Measurements from ENCODE around the gene ATG4A. TPM values are rescaled to one million over a fixed set of nuclear protein-coding genes. Genes with fewer than 3 reads are reported as not detected.

ATG4A gene
- total and polyA plus RNA-seq, 2 of the 8 experiments (the other 6 are each of a cell fraction or from before 2014, with no cell fraction given): 1.2 to 2.0 TPM

DNA sequence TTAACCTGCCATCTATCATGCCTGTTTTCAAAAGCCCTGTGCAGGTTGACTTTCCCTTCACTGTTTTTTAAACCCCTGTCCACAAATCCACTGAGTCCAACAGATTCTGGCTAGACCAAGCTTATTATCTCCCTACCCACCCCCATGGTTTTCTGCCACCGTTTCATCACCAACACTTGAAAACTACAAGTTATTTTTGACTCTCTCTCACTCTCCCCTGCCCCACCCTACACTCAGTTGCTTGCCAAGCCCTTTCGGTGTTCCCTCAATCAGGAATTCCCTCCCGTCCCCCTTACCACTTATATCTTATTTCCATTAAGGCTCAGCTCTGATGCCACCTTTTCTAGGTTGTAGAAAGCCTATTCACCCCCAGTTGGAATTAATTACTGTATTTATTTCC lies 29.7 kb downstream of the ATG4A start:
- Histone ChIP-seq H3K27ac (ENCODE audit: low read depth, low read length) (no peak overlapping the region), H2BK5ac (ENCODE audit: low read depth, low read length) (no peak overlapping the region), H4K91ac (replicated peaks; ENCODE audit: insufficient read length, low read length) (no peak overlapping the region), H4K8ac (ENCODE audit: extremely low read depth, insufficient read depth, low read length) (no peak overlapping the region), H2BK15ac (ENCODE audit: low read length) (no peak overlapping the region), H2AFZ (ENCODE audit: low read length) (no peak overlapping the region), H2AK5ac (ENCODE audit: low read depth, low read length) (no peak overlapping the region), H3K27me3 (replicated peaks in 1 of 4; ENCODE audit: control insufficient read depth in 3 of 4, extremely low read depth in 1 of 4, insufficient read depth in 3 of 4, low read length in 3 of 4) (no peaks in the 10 kb centered on the region), H3K56ac (replicated peaks; ENCODE audit: insufficient read length, low read depth, low read length) (no peak overlapping the region), H4K5ac (ENCODE audit: insufficient read length, low read depth, low read length) (no peak overlapping the region), H3K79me2 (ENCODE audit: control insufficient read depth in 1 of 2, insufficient read depth in 2 of 2, low read length in 2 of 2) (no peaks in the 10 kb centered on the region), H2BK12ac (ENCODE audit: low read depth, low read length) (no peak overlapping the region), H3K9ac (replicated peaks in 1 of 4; ENCODE audit: extremely low read depth in 1 of 4, low read depth in 3 of 4, low read length in 3 of 4) (no peak overlapping the region), H2BK20ac (ENCODE audit: low read length) (no peak overlapping the region), H4K20me1 (replicated peaks in 1 of 2; ENCODE audit: control insufficient read depth in 1 of 2, insufficient read depth in 2 of 2, low read length in 2 of 2) (no peaks in the 10 kb centered on the region), H3K79me1 (ENCODE audit: low read depth, low read length) (no peaks in the 10 kb centered on the region), H3K4me1 (replicated peaks in 1 of 4; ENCODE audit: control insufficient read depth in 3 of 4, insufficient read depth in 4 of 4, low read length in 3 of 4) (no peaks in the 10 kb centered on the region), H3K23ac (ENCODE audit: insufficient read length) (no peak overlapping the region), H2BK120ac (replicated peaks; ENCODE audit: low read depth, low read length) (no peak overlapping the region), H3K18ac (ENCODE audit: extremely low read depth, low read length) (no peak overlapping the region), H3K36me3 (ENCODE audit: control insufficient read depth in 2 of 4, insufficient read depth in 4 of 4, low read length in 3 of 4) (no peaks in the 10 kb centered on the region), H3K23me2 (ENCODE audit: low read depth, low read length) (no peaks in the 10 kb centered on the region), H3K4me2 (ENCODE audit: insufficient read depth in 1 of 2, low read depth in 2 of 2, low read length in 2 of 2) (no peak overlapping the region), H3K9me3 (ENCODE audit: insufficient read depth in 2 of 2, low read depth in 1 of 2, low read length in 1 of 2) (no peaks in the 10 kb centered on the region), H3K14ac (ENCODE audit: insufficient read length) (no peak overlapping the region), H3K4me3 (ENCODE audit: extremely low read depth in 1 of 4, insufficient read depth in 2 of 4, low read depth in 3 of 4, low read length in 4 of 4) (no peak overlapping the region), H3K4ac (replicated peaks; ENCODE audit: insufficient read length, low read depth, low read length) (no peak overlapping the region)
- 82% methylated on average over 3 of the region's 3 CpGs; no CpG with 5 or more reads in 1 of the 2 experiments for WGBS, 2 experiments (ENCODE audit: extremely low coverage in 1 of 2, insufficient coverage in 1 of 2, insufficient read length in 1 of 2, insufficient replicate concordance in 2 of 2, low coverage in 1 of 2, low lambda C conversion rate in 2 of 2, missing lambda C conversion rate in 1 of 2)
- no peak for TF ChIP-seq SUZ12 (IDR thresholded peaks at IDR 0.05; ENCODE audit: low read length)
- TF ChIP-seq, protein P1, sequence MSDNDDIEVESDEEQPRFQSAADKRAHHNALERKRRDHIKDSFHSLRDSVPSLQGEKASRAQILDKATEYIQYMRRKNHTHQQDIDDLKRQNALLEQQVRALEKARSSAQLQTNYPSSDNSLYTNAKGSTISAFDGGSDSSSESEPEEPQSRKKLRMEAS (IDR thresholded peaks at IDR 0.05): no peak
- TF ChIP-seq SP4 (IDR thresholded peaks at IDR 0.05; ENCODE audit: low read length): no peak
- TF ChIP-seq TAF1 (IDR thresholded peaks at IDR 0.05; ENCODE audit: low read depth, low read length): no peak
- TF ChIP-seq CTBP2 (IDR thresholded peaks at IDR 0.05; ENCODE audit: borderline replicate concordance, insufficient read depth, insufficient read length, low read length): no peak
- no peak for TF ChIP-seq CHD1 (IDR thresholded peaks at IDR 0.05; ENCODE audit: low read depth, low read length)
- TF ChIP-seq HDAC2 (IDR thresholded peaks at IDR 0.05; ENCODE audit: borderline replicate concordance in 1 of 2, low read depth in 2 of 2, low read length in 2 of 2): no peak
- no peak for TF ChIP-seq SP1 (IDR thresholded peaks at IDR 0.05; ENCODE audit: low read depth, low read length)
- TF ChIP-seq POU5F1 (IDR thresholded peaks at IDR 0.05; ENCODE audit: low read depth, low read length): no peak
- TF ChIP-seq ASH2L (IDR thresholded peaks at IDR 0.05; ENCODE audit: low read length): no peak
- TF ChIP-seq KDM4A (IDR thresholded peaks at IDR 0.05; ENCODE audit: low read depth, low read length, severe bottlenecking): no peak
- no peak for TF ChIP-seq POLR2AphosphoS5 (IDR thresholded peaks at IDR 0.05; ENCODE audit: low read depth, low read length)
- ChIA-PET POLR2A (ENCODE audit: partially characterized antibody) (interaction anchor here (0.9 kb wide), 1 partner anchor 30 kb away, joined by 4 read pairs; the partner anchor contains the start of gene PSMD10), CTCF (ENCODE audit: partially characterized antibody) (no interaction called here)
- no peak for DNase-seq (ENCODE audit: low read depth in 1 of 2, low spot score in 2 of 2)
- FAIRE-seq: no peak

Data from H1 (cell line).